CD4-positive, alpha-beta T cell treated with Interleukin-15 for 1 hour (primary cell): Measurements from ENCODE around the gene SRGAP2C.

Experiments
- DNase-seq: peaks from one replicate; pipeline ENCODE4 v3.0.0-alpha.2; 2020

SRGAP2C gene

GRCh38 chr1:121440993-121441392 lies 256.2 kb downstream of the SRGAP2C start:
- DNase-seq, result no peak
